ENCODE measurements around the gene PSMB5.

GRCh38 chr14:22985894-22986507, 48.7 kb downstream of the PSMB5 start:
- TF ChIP-seq, protein P1, sequence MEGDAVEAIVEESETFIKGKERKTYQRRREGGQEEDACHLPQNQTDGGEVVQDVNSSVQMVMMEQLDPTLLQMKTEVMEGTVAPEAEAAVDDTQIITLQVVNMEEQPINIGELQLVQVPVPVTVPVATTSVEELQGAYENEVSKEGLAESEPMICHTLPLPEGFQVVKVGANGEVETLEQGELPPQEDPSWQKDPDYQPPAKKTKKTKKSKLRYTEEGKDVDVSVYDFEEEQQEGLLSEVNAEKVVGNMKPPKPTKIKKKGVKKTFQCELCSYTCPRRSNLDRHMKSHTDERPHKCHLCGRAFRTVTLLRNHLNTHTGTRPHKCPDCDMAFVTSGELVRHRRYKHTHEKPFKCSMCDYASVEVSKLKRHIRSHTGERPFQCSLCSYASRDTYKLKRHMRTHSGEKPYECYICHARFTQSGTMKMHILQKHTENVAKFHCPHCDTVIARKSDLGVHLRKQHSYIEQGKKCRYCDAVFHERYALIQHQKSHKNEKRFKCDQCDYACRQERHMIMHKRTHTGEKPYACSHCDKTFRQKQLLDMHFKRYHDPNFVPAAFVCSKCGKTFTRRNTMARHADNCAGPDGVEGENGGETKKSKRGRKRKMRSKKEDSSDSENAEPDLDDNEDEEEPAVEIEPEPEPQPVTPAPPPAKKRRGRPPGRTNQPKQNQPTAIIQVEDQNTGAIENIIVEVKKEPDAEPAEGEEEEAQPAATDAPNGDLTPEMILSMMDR (IDR thresholded peaks at IDR 0.05), result no peak
- no peak for TF ChIP-seq POLR2A (IDR thresholded peaks at IDR 0.05)

All from right lobe of liver (tissue), 4 donors.